ENCODE data around the gene GDNF.

DNA sequence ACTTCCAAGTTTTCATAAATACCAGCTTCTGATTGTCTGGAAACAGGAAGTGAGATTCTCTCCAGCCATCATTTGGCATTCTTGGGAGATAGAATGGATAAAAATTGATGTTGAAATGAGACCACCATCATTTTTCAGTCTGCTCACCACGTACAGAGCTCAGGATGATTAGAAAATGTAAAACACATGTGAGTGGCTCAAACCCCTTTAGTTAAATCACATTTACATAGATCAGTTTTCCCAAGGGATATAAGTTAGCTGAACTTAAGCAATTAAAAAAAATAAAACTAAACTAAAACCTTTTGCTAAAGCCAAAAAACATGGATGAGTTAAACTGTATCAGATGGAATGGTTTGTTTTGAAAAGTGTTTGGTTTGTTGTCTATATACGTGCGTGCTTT lies 37.1 kb upstream of the GDNF start:
- TF ChIP-seq, protein P1, sequence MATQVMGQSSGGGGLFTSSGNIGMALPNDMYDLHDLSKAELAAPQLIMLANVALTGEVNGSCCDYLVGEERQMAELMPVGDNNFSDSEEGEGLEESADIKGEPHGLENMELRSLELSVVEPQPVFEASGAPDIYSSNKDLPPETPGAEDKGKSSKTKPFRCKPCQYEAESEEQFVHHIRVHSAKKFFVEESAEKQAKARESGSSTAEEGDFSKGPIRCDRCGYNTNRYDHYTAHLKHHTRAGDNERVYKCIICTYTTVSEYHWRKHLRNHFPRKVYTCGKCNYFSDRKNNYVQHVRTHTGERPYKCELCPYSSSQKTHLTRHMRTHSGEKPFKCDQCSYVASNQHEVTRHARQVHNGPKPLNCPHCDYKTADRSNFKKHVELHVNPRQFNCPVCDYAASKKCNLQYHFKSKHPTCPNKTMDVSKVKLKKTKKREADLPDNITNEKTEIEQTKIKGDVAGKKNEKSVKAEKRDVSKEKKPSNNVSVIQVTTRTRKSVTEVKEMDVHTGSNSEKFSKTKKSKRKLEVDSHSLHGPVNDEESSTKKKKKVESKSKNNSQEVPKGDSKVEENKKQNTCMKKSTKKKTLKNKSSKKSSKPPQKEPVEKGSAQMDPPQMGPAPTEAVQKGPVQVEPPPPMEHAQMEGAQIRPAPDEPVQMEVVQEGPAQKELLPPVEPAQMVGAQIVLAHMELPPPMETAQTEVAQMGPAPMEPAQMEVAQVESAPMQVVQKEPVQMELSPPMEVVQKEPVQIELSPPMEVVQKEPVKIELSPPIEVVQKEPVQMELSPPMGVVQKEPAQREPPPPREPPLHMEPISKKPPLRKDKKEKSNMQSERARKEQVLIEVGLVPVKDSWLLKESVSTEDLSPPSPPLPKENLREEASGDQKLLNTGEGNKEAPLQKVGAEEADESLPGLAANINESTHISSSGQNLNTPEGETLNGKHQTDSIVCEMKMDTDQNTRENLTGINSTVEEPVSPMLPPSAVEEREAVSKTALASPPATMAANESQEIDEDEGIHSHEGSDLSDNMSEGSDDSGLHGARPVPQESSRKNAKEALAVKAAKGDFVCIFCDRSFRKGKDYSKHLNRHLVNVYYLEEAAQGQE (IDR thresholded peaks at IDR 0.05; ENCODE audit: insufficient read depth in 1 of 2, low read depth in 2 of 2, low read length in 2 of 2) = no peak
- TF ChIP-seq POLR2AphosphoS5 (IDR thresholded peaks at IDR 0.05; ENCODE audit: low read depth, low read length) = no peak
